Liver (tissue), 9 donors: ENCODE measurements around the gene CTSW. TPM values are rescaled to one million over a fixed set of nuclear protein-coding genes. Genes with fewer than 3 reads are reported as not detected.

ENCODE experiments used
- DNase-seq: peaks from one replicate; pipeline ENCODE4 v3.0.0-alpha.2; 2017; ENCODE audit warnings: low spot score
- H3K27ac ChIP-seq, 2 donors: one replicate each; pipeline ENCODE4 v1.7.0; 2013; ENCODE audit warnings: inconsistent platforms in 2 of 2, low read length in 2 of 2, control low read depth in 1 of 2, low read depth in 1 of 2, mild to moderate bottlenecking in 1 of 2
- H3K27me3 ChIP-seq, 4 donors: one replicate each; pipeline versions ENCODE4 v1.6.1 to v1.7.0; 2013; ENCODE audit warnings: low read length in 3 of 4, inconsistent platforms in 1 of 4, mild to moderate bottlenecking in 1 of 4, moderate library complexity in 1 of 4; ENCODE audit not compliant: control insufficient read depth in 4 of 4, insufficient read depth in 4 of 4
- H3K36me3 ChIP-seq, 4 donors: one replicate each; pipeline versions ENCODE4 v1.6.1 to v1.7.0; 2013; ENCODE audit warnings: low read length in 3 of 4, mild to moderate bottlenecking in 3 of 4, low read depth in 1 of 4, moderate library complexity in 1 of 4; ENCODE audit not compliant: control insufficient read depth in 4 of 4, insufficient read depth in 3 of 4
- H3K4me1 ChIP-seq, 4 donors: one replicate each; pipeline versions ENCODE4 v1.6.1 to v1.7.0; 2013; ENCODE audit warnings: low read length in 3 of 4, mild to moderate bottlenecking in 3 of 4, moderate library complexity in 1 of 4; ENCODE audit not compliant: control insufficient read depth in 4 of 4, insufficient read depth in 4 of 4
- H3K4me3 ChIP-seq, 3 donors: one replicate each; pipeline versions ENCODE4 v1.6.1 to v1.7.0; 2013; ENCODE audit warnings: low read length in 3 of 3, control low read depth in 1 of 3, low read depth in 1 of 3, mild to moderate bottlenecking in 1 of 3
- H3K9ac ChIP-seq, 2 donors: one replicate each; pipeline ENCODE4 v1.7.0; 2013; ENCODE audit warnings: low read length in 2 of 2, mild to moderate bottlenecking in 2 of 2, moderate library complexity in 2 of 2, control low read depth in 1 of 2, low read depth in 1 of 2
- H3K9me3 ChIP-seq, 4 donors: one replicate each; pipeline versions ENCODE4 v1.6.1 to v1.7.0; 2013; ENCODE audit warnings: low read length in 3 of 4; ENCODE audit not compliant: control insufficient read depth in 4 of 4
- CTCF ChIP-seq: fragments of 150-350 bp; IDR thresholded peaks from 2 replicates; pipeline ENCODE4 v1.5.1; 2017; ENCODE audit warnings: improper control_type of control experiment, low read depth, low read length; ENCODE audit not compliant: missing input control
- FOXA1 ChIP-seq: IDR thresholded peaks from 2 replicates; pipeline ENCODE4 v1.6.1; 2016; ENCODE audit warnings: antibody characterized with exemption
- FOXA2 ChIP-seq: IDR thresholded peaks from 2 replicates; pipeline ENCODE4 v1.6.1; 2016; ENCODE audit warnings: antibody characterized with exemption
- GABPA ChIP-seq, 2 donors: IDR thresholded peaks in 1 of 2; conservative IDR thresholded peaks in 1 of 2; 2 replicates each; pipeline ENCODE4 v1.6.1; 2016; ENCODE audit warnings: antibody characterized with exemption in 2 of 2, mild to moderate bottlenecking in 1 of 2, moderate library complexity in 1 of 2
- HNF4A ChIP-seq, 2 donors: conservative IDR thresholded peaks; 2 replicates each; pipeline ENCODE4 v1.6.1; 2016; ENCODE audit warnings: antibody characterized with exemption in 2 of 2, mild to moderate bottlenecking in 2 of 2
- HNF4G ChIP-seq: IDR thresholded peaks from 2 replicates; pipeline ENCODE4 v1.6.1; 2016; ENCODE audit warnings: antibody characterized with exemption
- JUND ChIP-seq, 2 donors: IDR thresholded peaks; 2 replicates each; pipeline ENCODE4 v1.6.1; 2016; ENCODE audit warnings: antibody characterized with exemption in 2 of 2
- MAX ChIP-seq: IDR thresholded peaks from 2 replicates; pipeline ENCODE4 v1.6.1; 2016; ENCODE audit warnings: antibody characterized with exemption
- RAD21 ChIP-seq, 2 donors: IDR thresholded peaks; 2 replicates each; pipeline ENCODE4 v1.6.1; 2016; ENCODE audit warnings: antibody characterized with exemption in 2 of 2, mild to moderate bottlenecking in 2 of 2
- REST ChIP-seq: IDR thresholded peaks from 2 replicates; pipeline ENCODE4 v1.6.1; 2016; ENCODE audit warnings: antibody characterized with exemption, mild to moderate bottlenecking
- RXRA ChIP-seq, 2 donors: IDR thresholded peaks; 2 replicates each; pipeline ENCODE4 v1.6.1; 2017 to 2018; ENCODE audit warnings: antibody characterized with exemption in 2 of 2, mild to moderate bottlenecking in 1 of 2
- SP1 ChIP-seq: IDR thresholded peaks from 2 replicates; pipeline ENCODE4 v1.6.1; 2018; ENCODE audit warnings: antibody characterized with exemption, mild to moderate bottlenecking
- TAF1 ChIP-seq: conservative IDR thresholded peaks from 2 replicates; pipeline ENCODE4 v1.6.1; 2016; ENCODE audit warnings: antibody characterized with exemption, mild to moderate bottlenecking
- ZBTB33 ChIP-seq: IDR thresholded peaks from 2 replicates; pipeline ENCODE4 v1.6.1; 2016; ENCODE audit warnings: antibody characterized with exemption
- WGBS: extraction: QIAGEN DNeasy Blood & Tissue Kit; methylation state at CpG from one replicate; pipeline ENCODE4 v1.1.7; 2013; 5-methylcytosine and 5-hydroxymethylcytosine counted together
- polyA plus RNA-seq, 2 donors: library from polyadenylated mRNA; stranded (reverse) in 1 of 2; unstranded in 1 of 2; fragments of 200-250 nt in 1 of 2; fragments of >200 nt in 1 of 2; fragmentation: Nextera tagmentation in 1 of 2; extraction: Ambion mirVana in 1 of 2; gene quantifications; one replicate each; pipeline versions ENCODE4 v1.2.1 to v1.2.3, GENCODE V29; 2013 to 2015
- total RNA-seq, 2 donors: library from RNA; depleted of rRNA; stranded (reverse); fragments of >200 nt; gene quantifications; one replicate each; pipeline ENCODE4 v1.2.3, GENCODE V29; 2014
- donor health status: healthy.
- donor health status: healthy.
- donor health status: healthy.
- donor health status: healthy.
- donor health status: healthy.

Gene CTSW
- total and polyA plus RNA-seq, 4 donors, result 1.3 to 2.9 (median 2.1) TPM

- Histone ChIP-seq H3K4me3 (no peak overlapping the region), H3K27me3 (no peaks in the 10 kb centered on the region), H3K27ac (no peak overlapping the region), H3K9ac (no peak overlapping the region), H3K9me3 (no peaks in the 10 kb centered on the region), H3K36me3 (peaks cover under 1 to 20% (median 3%) of the 10 kb centered on the region in 4 donors), H3K4me1 (peaks cover 0 to 20% (median 6%) of the 10 kb centered on the region in 4 donors)
- WGBS, result 79% methylated on average over 11 of the region's 11 CpGs
- TF ChIP-seq HNF4G (no peak), TAF1 (no peak), MAX (no peak), RAD21 (IDR thresholded peaks at IDR 0.05) (no peak), CTCF (no peak), ZBTB33 (no peak), GABPA (IDR thresholded peaks at IDR 0.05 in 1 of 2, conservative IDR thresholded peaks at IDR 0.05 in 1 of 2) (no peak), FOXA1 (no peak), SP1 (no peak), RXRA (IDR thresholded peaks at IDR 0.05) (no peak), FOXA2 (no peak), REST (no peak), JUND (IDR thresholded peaks at IDR 0.05) (no peak), HNF4A (conservative IDR thresholded peaks at IDR 0.05) (no peak)
- DNase-seq, result no peak
Observed at GRCh38 chr11:65870307-65870658, 9.4 kb upstream of the CTSW start.
